ENCODE measurements around the gene AP2M1. TPM values are rescaled to one million over a fixed set of nuclear protein-coding genes. Genes with fewer than 3 reads are reported as not detected.

The AP2M1 gene
- total and polyA plus RNA-seq, 2 of the 13 experiments (the other 11 are each of a cell fraction or from before 2014, with no cell fraction given): 126 to 146 TPM

DNA sequence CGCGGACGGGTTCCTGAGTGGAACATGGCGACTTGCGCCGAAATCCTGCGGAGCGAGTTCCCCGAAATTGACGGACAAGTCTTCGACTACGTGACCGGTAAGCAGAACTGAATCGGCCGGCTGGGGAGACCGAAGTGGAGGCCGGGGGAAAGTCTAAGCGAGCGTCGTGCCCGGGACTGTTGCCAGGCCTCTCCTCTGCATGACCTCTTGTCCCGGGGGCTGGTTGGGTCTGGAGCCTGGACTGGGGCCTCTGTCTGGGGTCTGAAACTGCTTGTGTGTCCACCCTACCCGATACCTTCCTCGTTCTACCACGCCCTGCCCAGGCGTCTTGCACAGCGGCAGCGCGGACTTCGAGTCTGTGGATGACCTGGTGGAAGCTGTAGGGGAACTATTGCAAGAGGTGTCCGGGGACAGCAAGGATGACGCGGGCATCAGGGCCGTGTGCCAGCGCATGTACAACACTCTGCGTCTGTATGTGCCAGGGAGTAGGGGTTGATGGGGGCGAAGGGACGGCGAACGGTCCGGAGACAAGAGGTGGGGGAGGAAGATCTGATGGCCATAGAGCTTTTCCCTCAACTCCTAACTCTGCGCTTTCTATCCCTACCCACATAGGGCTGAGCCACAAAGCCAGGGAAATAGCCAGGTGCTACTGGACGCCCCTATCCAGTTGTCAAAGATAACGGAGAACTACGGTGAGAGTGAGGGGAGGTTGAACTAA is 11.7 kb downstream of the AP2M1 start, which contains the start of gene ABCF3 (continued):
- TF ChIP-seq, protein P1, sequence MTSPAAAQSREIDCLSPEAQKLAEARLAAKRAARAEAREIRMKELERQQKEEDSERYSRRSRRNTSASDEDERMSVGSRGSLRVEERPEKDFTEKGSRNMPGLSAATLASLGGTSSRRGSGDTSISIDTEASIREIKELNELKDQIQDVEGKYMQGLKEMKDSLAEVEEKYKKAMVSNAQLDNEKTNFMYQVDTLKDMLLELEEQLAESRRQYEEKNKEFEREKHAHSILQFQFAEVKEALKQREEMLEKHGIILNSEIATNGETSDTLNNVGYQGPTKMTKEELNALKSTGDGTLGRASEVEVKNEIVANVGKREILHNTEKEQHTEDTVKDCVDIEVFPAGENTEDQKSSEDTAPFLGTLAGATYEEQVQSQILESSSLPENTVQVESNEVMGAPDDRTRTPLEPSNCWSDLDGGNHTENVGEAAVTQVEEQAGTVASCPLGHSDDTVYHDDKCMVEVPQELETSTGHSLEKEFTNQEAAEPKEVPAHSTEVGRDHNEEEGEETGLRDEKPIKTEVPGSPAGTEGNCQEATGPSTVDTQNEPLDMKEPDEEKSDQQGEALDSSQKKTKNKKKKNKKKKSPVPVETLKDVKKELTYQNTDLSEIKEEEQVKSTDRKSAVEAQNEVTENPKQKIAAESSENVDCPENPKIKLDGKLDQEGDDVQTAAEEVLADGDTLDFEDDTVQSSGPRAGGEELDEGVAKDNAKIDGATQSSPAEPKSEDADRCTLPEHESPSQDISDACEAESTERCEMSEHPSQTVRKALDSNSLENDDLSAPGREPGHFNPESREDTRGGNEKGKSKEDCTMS (CRISPR knock-in tag; conservative IDR thresholded peaks at IDR 0.05): no peak
- TF ChIP-seq, protein P2, sequence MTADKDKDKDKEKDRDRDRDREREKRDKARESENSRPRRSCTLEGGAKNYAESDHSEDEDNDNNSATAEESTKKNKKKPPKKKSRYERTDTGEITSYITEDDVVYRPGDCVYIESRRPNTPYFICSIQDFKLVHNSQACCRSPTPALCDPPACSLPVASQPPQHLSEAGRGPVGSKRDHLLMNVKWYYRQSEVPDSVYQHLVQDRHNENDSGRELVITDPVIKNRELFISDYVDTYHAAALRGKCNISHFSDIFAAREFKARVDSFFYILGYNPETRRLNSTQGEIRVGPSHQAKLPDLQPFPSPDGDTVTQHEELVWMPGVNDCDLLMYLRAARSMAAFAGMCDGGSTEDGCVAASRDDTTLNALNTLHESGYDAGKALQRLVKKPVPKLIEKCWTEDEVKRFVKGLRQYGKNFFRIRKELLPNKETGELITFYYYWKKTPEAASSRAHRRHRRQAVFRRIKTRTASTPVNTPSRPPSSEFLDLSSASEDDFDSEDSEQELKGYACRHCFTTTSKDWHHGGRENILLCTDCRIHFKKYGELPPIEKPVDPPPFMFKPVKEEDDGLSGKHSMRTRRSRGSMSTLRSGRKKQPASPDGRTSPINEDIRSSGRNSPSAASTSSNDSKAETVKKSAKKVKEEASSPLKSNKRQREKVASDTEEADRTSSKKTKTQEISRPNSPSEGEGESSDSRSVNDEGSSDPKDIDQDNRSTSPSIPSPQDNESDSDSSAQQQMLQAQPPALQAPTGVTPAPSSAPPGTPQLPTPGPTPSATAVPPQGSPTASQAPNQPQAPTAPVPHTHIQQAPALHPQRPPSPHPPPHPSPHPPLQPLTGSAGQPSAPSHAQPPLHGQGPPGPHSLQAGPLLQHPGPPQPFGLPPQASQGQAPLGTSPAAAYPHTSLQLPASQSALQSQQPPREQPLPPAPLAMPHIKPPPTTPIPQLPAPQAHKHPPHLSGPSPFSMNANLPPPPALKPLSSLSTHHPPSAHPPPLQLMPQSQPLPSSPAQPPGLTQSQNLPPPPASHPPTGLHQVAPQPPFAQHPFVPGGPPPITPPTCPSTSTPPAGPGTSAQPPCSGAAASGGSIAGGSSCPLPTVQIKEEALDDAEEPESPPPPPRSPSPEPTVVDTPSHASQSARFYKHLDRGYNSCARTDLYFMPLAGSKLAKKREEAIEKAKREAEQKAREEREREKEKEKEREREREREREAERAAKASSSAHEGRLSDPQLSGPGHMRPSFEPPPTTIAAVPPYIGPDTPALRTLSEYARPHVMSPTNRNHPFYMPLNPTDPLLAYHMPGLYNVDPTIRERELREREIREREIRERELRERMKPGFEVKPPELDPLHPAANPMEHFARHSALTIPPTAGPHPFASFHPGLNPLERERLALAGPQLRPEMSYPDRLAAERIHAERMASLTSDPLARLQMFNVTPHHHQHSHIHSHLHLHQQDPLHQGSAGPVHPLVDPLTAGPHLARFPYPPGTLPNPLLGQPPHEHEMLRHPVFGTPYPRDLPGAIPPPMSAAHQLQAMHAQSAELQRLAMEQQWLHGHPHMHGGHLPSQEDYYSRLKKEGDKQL (CRISPR knock-in tag; IDR thresholded peaks at IDR 0.05; ENCODE audit: low read depth): no peak
- TF ChIP-seq ETV6 (CRISPR knock-in tag; conservative IDR thresholded peaks at IDR 0.05): peak; percentile 22; the same call in 1 of the 2 replicates
- 0 out of 2 replicates have a peak, but pooled peaks have one; percentile 41 for TF ChIP-seq MEIS1 (CRISPR knock-in tag; IDR thresholded peaks at IDR 0.05; ENCODE audit: borderline replicate concordance)
- TF ChIP-seq MATR3 (CRISPR knock-in tag; IDR thresholded peaks at IDR 0.05): no peak
- no peak for TF ChIP-seq ZBTB21 (CRISPR knock-in tag; IDR thresholded peaks at IDR 0.05)
- no peak for TF ChIP-seq ZNF562 (CRISPR knock-in tag; IDR thresholded peaks at IDR 0.05; ENCODE audit: borderline replicate concordance)
- TF ChIP-seq CAMTA2 (CRISPR knock-in tag; IDR thresholded peaks at IDR 0.05; ENCODE audit: borderline replicate concordance): no peak
- peak; percentile 57; the same call in 1 of the 2 replicates for TF ChIP-seq ZNF441 (CRISPR knock-in tag; IDR thresholded peaks at IDR 0.05; ENCODE audit: borderline replicate concordance)
- no peak for TF ChIP-seq ZNF383 (CRISPR knock-in tag; IDR thresholded peaks at IDR 0.05; ENCODE audit: borderline replicate concordance)
- TF ChIP-seq SYNCRIP (IDR thresholded peaks at IDR 0.05; ENCODE audit: insufficient read depth, low read depth, low read length): no peak
- no peak for TF ChIP-seq ARNT (IDR thresholded peaks at IDR 0.05)
- TF ChIP-seq POLR2AphosphoS2 (IDR thresholded peaks at IDR 0.05; ENCODE audit: low read depth, low read length): no peak
- TF ChIP-seq KDM6A (CRISPR knock-in tag; IDR thresholded peaks at IDR 0.05; ENCODE audit: low read depth): no peak
- no peak for TF ChIP-seq NFE2L1 (CRISPR knock-in tag; IDR thresholded peaks at IDR 0.05; ENCODE audit: borderline replicate concordance)
- TF ChIP-seq TAF1 (CRISPR knock-in tag; IDR thresholded peaks at IDR 0.05): peak; percentile 78; the same call in 1 of the 2 replicates
- no peak for TF ChIP-seq ZNF530 (CRISPR knock-in tag; IDR thresholded peaks at IDR 0.05; ENCODE audit: low read depth)
- no peak for TF ChIP-seq SOX13 (IDR thresholded peaks at IDR 0.05)
- no peak for TF ChIP-seq SOX13 (CRISPR knock-in tag; conservative IDR thresholded peaks at IDR 0.05 in 1 of 2, IDR thresholded peaks at IDR 0.05 in 1 of 2)
- no peak; the same call in 1 of the 2 replicates for TF ChIP-seq NAIF1 (CRISPR knock-in tag; IDR thresholded peaks at IDR 0.05; ENCODE audit: borderline replicate concordance)
- TF ChIP-seq, protein P3, sequence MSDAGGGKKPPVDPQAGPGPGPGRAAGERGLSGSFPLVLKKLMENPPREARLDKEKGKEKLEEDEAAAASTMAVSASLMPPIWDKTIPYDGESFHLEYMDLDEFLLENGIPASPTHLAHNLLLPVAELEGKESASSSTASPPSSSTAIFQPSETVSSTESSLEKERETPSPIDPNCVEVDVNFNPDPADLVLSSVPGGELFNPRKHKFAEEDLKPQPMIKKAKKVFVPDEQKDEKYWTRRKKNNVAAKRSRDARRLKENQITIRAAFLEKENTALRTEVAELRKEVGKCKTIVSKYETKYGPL (CRISPR knock-in tag; IDR thresholded peaks at IDR 0.05): no peak
- no peak for TF ChIP-seq ZNF335 (CRISPR knock-in tag; IDR thresholded peaks at IDR 0.05)
